ENCODE results near the gene TP53I3.

TP53I3 gene

DNA sequence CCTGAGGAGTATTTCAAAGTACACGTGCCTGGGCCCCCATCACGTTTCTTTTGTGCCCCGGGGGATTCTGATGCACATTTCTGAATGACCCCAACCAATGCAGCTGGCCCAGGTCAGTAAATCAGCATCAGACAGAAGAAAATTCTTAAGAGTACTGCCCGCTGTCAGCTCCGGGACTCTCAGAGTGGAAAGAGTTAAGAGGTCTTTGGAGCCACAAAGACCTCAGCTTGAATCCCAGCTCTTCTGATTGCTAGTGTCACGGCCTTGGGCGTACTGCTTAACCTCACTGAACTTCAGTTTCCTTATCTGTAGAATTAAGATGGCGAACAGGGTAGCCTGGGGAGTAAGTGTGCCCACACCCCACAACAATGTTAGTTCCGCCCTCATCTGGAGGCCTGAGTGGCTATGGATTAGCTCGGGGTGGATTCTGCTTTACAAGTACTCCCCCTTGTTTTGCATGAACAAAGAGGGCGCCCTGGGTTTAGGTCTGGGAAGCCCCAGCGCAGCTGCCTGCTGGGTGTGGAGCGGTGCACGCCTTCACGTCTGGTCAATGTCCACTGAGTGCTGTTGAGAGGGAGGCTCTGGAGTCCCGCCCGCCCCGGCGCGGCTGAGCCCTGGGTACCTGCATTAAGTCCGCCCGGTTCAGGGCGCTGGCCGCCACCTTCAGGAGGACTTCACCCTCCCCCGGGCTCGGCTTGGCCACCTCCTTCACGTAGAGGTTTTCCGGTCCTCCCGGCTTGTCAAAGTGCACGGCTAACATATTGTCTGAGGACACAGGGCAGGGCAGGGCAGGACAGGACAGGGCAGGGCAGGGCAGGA is 858 bp downstream of the TP53I3 start:
- H3K4me3 ChIP-seq (ENCODE audit: low read depth, low read length) = peak overlapping the region; percentile 57
- DNase-seq (ENCODE audit: low read depth) = peak; percentile 48
- TF ChIP-seq, protein P1, sequence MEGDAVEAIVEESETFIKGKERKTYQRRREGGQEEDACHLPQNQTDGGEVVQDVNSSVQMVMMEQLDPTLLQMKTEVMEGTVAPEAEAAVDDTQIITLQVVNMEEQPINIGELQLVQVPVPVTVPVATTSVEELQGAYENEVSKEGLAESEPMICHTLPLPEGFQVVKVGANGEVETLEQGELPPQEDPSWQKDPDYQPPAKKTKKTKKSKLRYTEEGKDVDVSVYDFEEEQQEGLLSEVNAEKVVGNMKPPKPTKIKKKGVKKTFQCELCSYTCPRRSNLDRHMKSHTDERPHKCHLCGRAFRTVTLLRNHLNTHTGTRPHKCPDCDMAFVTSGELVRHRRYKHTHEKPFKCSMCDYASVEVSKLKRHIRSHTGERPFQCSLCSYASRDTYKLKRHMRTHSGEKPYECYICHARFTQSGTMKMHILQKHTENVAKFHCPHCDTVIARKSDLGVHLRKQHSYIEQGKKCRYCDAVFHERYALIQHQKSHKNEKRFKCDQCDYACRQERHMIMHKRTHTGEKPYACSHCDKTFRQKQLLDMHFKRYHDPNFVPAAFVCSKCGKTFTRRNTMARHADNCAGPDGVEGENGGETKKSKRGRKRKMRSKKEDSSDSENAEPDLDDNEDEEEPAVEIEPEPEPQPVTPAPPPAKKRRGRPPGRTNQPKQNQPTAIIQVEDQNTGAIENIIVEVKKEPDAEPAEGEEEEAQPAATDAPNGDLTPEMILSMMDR (IDR thresholded peaks at IDR 0.05; ENCODE audit: control insufficient read depth, extremely low read depth, insufficient read depth) = no peak

DNA sequence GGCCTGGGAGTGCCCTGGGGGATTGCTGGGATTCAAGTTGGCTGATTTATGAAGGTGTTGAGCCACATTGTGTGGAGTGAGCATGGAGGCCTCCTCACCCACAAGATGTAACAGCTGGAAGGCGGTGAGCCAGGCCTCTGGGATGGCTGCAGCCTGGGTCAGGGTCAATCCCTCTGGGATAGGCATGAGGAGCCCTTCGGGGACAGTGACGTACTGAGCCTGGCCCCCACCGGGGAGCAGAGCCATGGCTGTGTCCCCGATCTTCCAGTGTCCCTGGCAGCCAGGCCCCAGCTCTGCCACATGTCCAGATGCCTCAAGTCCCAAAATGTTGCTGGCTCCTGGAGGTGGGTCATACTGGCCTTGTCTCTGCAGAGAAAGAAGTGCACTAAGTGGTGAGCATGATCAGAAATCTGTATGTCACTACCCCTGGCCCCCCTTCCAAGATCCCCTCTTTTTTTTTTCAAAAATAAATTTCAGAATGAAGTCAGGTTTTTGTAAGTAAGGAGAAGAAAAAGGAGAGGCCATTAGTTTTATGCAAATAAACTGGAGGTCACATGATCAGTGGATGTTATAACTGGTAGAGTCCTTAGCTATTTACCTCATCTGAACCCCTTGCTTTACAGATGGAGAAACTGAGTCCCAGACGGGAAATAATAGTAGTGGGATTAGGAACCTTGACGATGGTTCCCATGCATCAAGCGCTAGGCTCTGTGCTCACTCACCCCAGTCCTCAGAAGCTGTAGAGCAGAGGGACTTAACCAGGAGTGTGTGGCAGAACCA is 1.7 kb downstream of the TP53I3 start:
- H3K4me3 ChIP-seq (ENCODE audit: low read depth, low read length) = no peak overlapping the region
- TF ChIP-seq, protein P1 (IDR thresholded peaks at IDR 0.05; ENCODE audit: control insufficient read depth, extremely low read depth, insufficient read depth) = no peak

DNA sequence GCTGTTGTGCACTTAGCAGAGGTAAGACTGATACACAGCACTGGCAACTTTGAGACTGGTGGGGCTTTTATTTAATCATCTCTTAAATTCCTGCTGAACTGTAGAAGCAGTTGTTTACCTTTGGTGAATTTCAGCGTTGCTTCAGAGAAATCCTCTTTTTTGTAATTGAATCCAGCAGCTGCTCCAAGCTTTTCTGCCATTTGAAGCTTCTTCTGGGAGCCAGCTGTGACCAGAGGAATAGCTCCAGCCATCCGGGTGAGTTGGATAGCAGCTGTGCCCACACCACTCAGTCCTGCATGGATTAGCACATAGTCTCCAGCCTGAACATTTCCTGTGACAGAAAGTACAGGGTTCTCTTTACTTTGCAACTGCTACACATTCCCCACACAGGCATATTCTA is 3.9 kb downstream of the TP53I3 start:
- H3K4me3 ChIP-seq (ENCODE audit: low read depth, low read length) = no peak overlapping the region
- TF ChIP-seq, protein P1 (IDR thresholded peaks at IDR 0.05; ENCODE audit: control insufficient read depth, extremely low read depth, insufficient read depth) = no peak
- DNase-seq (ENCODE audit: low read depth) = no peak

More for the DNA sequence above, 1.7 kb downstream of the TP53I3 start:
- no peak for DNase-seq (ENCODE audit: low read depth)

DNA sequence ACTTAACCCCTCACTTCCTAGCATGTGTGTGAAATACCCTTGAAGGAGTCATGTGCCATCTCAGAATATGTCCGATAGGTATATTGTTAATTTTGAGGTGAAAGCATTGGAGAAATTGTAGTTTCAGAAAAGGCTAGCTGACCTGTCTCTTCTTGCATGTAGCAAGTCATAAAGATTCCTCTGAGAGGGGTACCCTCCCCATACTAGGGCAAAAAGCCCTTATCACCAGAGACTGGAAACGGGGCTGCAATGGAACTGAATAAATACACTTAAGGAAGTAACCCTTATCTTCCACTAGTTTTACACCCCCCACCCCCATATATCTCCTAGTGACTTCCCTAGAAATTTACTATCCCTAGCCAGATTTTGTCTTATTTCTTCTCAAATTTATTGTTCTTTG is 6.8 kb downstream of the TP53I3 start:
- TF ChIP-seq, protein P1 (IDR thresholded peaks at IDR 0.05; ENCODE audit: control insufficient read depth, extremely low read depth, insufficient read depth) = no peak
- DNase-seq (ENCODE audit: low read depth) = no peak
- H3K4me3 ChIP-seq (ENCODE audit: low read depth, low read length) = peak overlapping the region; percentile 80

DNA sequence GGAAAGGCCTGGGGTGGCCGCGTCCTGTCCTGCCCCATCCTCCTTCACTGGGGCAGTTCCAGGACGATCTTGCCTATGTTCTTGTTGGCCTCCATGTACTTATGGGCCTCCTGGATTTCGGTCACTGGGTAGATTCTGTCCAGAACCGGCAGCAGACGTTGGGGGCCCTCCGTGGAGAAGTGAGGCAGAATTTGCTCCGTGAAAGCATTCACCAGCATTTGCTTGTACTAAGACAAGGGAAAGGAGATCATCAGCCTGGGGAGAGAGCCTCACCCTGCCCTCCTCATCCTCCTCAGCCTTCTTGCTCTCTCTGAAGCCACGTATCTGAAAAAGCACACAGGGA is 7.1 kb downstream of the TP53I3 start:
- H3K4me3 ChIP-seq (ENCODE audit: low read depth, low read length) = peak overlapping the region; percentile 80
- no peak for DNase-seq (ENCODE audit: low read depth)
- TF ChIP-seq, protein P1 (IDR thresholded peaks at IDR 0.05; ENCODE audit: control insufficient read depth, extremely low read depth, insufficient read depth) = no peak

DNA sequence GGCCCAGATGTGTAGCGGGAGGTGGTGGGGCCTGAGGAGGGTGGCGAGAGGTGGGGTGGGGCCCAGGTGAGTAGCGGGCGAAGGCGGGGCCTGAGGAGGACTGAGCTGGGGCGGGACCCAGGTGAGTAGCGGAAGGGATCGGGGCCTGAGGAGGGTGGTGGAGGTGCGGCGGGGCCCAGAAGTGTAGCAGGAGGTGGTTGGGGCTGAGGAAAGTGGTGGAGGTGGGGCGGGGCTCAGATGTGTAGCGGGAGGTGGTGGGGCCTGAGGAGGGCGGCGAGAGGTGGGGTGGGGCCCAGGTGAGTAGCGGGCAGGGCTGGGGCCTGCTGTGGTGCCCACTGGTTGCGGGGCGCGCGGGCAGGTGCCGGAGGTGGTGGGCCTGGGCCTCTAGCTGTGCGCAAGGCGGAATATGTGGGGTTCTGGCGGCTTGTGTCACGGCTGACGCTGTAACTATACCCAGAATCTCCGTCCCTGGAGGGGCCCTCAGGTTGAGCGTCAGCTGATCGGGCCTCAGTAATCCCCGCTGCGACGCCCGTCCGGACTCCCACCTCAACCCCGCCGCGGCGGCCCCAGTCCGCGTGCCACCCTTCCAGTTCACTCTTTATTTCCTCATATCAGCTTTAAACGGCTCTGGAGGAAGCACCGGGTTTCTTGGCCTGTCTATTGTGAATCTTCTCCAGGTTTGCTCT is 7.6 kb downstream of the TP53I3 start:
- no peak for DNase-seq (ENCODE audit: low read depth)
- TF ChIP-seq, protein P1 (IDR thresholded peaks at IDR 0.05; ENCODE audit: control insufficient read depth, extremely low read depth, insufficient read depth) = no peak
- H3K4me3 ChIP-seq (ENCODE audit: low read depth, low read length) = peak overlapping the region; percentile 80

Measured in LNCaP clone FGC (cell line).